ENCODE measurements around the gene ABHD12B.

DNA sequence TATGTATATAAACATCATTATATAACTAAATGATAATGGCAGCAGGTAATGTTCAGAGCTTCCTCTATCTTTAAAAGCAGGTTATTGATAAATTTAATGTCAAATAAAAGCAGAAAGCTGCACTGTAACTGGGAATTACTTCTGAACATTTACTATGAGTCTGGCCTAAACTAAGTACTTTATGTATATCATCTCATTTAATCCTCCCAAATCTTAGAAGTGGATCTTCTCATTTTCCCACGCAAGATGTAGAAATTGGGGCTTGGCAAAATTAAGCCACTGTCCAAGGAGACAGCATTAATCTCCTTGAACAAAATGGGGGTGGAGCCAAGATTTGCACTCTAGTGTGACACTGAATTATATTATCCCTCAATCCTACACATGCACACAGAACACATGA lies 46.5 kb upstream of the ABHD12B start:
- TF ChIP-seq, protein P1, sequence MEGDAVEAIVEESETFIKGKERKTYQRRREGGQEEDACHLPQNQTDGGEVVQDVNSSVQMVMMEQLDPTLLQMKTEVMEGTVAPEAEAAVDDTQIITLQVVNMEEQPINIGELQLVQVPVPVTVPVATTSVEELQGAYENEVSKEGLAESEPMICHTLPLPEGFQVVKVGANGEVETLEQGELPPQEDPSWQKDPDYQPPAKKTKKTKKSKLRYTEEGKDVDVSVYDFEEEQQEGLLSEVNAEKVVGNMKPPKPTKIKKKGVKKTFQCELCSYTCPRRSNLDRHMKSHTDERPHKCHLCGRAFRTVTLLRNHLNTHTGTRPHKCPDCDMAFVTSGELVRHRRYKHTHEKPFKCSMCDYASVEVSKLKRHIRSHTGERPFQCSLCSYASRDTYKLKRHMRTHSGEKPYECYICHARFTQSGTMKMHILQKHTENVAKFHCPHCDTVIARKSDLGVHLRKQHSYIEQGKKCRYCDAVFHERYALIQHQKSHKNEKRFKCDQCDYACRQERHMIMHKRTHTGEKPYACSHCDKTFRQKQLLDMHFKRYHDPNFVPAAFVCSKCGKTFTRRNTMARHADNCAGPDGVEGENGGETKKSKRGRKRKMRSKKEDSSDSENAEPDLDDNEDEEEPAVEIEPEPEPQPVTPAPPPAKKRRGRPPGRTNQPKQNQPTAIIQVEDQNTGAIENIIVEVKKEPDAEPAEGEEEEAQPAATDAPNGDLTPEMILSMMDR (IDR thresholded peaks at IDR 0.05; ENCODE audit: low read length): no peak
- no peak for TF ChIP-seq EZH2 (IDR thresholded peaks at IDR 0.05; ENCODE audit: borderline replicate concordance, low read length)
